ENCODE data around the gene SMIM1.
A peak's percentile ranks its signal among the peaks of the same experiment; 100 is the strongest.

Gene SMIM1, protein sequence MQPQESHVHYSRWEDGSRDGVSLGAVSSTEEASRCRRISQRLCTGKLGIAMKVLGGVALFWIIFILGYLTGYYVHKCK

DNA sequence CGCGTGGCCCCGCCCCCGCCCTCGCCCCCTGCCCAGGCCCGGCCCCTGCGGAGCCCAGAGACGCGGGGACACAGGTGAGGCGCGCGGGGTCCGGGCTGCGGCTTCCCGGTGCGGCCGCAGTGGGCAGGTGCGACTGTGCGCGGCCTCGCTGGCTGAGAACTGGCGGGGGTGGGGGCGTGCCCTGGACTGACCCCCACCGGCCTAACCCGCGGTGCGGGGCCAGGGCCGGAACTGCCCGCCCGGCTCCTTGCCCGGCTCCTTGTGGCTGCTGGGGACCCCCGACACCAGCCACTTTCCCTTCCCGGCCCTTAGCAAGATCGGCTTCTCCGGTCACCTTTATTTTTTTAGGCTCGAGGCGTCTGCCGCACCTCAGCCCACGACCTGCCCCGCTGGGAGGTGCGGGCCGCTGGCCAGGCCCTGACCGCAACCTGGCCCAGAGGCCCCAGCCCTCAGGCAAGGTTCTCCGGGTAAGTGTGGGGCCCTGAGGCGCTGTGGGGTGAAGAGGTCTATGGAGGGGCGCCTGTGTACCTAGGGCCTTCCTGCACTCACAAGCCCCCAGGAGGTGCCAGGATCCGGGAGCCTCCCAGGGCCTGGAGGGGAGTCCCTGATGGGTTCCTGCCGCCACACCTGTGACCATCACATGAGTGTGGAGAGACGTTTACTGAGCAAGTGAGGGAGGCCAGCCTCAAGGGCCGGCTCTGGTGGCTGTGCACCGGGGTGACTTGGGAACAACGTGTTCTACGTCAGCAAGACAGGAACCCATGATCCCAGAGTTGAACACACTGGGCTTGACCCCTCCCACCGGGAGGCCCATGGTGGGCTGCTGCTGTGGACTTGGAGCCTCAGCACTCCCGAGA, at the start of gene SMIM1:
TSS of gene SMIM1 (plus strand) at position 35 of the 857 bp plus-strand sequence. CDS start 2,625 bp downstream, outside the sequence.
- DNase-seq = no peak

DNA sequence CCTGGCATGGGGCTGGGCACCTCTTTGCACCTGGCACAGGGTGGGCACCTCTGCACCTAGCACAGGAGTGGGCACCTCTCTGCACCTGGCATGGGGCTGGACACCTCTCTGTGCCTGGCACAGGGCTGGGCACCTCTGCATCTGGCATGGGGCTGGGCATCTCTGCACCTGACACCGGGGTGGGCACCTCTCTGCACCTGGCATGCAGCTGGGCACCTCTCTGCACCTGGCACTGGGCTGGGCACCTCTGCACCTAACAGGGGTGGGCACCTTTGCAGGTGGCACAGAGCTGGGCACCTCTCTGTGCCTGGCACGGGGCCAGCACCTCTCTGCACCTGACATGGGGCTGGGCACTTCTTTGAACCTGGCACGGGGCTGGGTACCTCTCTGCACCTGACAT, 49.7 kb upstream of the SMIM1 start:
- DNase-seq = no peak

DNA sequence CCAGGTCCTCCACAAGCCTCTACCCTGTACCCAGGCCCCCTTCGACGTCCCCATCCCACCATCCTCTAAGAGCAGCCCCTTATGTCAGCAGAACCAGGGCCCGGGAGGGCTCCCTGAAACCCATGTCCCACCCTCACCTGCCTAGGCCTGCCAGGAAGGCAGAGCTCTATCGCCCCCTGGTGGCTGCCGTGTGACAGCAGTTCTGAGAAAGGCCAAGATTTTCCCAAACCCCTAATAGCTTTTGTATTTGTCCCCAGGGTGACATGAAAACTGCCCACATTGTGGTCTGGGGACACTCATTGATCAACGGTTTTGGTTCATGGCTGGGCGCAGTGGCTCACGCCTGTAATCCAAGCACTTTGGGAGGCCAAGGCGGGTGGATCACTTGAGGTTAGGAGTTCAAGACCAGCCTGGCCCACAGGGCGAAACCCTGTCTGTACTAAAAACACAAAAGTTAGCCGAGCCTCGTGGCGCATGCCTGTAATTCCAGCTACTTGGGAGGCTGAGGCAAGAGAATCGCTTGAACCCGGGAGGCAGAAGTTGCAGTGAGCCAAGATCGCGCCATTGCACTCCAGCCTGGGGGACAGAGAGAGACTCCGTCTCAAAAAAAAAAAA, 48.0 kb upstream of the SMIM1 start:
- DNase-seq = peak; percentile 52 to 73

DNA sequence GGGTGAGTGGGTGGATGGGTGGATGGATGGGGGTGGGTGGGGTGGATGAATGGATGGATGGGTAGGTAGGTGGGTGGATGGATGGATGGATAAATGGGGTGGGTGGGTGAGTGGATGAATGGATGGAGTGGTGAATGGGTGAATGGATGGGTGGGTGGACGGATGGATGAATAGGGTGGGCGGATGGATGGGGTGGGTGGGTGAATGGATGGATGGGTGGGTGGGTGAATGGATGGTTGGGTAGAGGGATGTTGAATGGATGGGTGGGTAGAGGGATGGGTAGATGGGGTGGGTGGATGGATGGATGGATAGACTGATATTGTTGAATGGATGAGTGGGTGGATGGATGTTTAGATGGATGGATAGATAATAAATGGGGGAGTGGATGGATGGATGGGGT, 47.2 kb upstream of the SMIM1 start:
- DNase-seq = no peak

DNA sequence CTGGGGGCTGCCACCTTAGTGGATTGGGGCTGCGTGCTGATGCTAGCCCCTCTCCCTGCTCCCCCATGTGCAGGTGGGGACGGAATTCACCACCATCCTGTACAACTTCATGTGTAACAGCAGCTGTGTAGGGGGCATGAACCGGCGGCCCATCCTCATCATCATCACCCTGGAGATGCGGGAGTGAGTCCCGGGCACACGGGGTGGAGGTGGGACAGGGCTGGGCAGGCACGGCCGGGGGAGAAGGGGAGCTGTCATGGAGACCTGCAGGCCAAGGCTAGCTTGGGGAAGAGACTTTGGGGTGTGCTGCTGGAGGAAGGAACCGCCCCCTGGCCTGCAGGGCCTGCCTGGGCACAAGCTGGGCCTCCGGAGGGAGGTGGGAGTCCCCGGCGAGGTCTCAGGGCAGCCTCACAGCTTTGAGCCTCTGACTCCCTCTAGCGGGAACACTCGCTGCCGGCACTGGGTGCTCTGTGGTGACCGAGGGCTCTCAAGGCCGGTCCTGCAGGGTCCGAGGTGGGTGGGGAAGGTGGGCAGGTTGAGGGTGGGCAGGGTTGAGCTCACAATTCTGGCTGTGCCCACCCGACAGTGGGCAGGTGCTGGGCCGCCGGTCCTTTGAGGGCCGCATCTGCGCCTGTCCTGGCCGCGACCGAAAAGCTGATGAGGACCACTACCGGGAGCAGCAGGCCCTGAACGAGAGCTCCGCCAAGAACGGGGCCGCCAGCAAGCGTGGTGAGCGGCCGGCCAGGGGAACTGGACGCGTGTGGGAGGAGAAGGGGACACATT, 45.3 kb upstream of the SMIM1 start:
- DNase-seq = no peak

DNA sequence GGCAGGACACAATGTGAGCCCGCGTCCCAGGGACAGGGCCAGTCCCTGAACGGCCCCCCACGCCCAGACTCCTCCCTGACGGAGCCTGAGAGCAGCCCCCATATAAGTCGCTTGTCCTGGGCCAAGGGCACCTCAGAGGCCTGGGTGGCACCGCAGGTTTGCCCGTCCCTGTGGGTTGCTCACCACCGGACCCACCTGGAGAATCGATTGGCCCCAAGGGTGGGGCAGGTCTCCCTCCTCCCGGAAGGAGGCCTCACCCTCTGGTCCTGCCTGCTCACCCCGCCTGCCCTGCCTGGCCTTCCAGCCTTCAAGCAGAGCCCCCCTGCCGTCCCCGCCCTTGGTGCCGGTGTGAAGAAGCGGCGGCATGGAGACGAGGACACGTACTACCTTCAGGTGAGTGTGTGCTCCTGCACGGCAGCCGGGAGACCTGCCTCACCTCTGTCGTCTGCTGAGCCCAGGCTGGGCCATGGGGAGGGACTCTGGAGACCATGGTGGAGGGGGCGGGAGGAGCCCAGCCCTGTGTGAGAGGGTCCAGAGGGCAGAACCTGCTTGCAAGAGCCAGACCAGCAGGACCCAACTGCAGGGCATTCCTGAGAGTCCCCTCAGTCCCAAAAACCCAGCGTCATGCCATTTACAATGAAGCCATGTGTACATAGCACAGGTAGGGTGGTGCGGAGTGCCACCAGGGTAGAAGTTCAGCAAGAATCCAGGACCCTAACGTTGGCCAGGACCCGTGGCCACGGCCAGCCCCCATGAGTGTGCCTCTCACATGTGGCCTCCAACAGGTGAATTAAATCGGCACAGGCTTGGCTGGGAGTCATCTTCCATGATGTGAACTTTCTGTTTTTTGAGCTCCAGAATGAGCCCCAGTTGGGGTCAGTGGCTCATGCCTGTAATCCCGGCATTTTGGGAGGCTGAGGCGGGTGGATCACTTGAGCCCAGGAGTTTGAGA, 44.4 kb upstream of the SMIM1 start:
- no peak for DNase-seq

DNA sequence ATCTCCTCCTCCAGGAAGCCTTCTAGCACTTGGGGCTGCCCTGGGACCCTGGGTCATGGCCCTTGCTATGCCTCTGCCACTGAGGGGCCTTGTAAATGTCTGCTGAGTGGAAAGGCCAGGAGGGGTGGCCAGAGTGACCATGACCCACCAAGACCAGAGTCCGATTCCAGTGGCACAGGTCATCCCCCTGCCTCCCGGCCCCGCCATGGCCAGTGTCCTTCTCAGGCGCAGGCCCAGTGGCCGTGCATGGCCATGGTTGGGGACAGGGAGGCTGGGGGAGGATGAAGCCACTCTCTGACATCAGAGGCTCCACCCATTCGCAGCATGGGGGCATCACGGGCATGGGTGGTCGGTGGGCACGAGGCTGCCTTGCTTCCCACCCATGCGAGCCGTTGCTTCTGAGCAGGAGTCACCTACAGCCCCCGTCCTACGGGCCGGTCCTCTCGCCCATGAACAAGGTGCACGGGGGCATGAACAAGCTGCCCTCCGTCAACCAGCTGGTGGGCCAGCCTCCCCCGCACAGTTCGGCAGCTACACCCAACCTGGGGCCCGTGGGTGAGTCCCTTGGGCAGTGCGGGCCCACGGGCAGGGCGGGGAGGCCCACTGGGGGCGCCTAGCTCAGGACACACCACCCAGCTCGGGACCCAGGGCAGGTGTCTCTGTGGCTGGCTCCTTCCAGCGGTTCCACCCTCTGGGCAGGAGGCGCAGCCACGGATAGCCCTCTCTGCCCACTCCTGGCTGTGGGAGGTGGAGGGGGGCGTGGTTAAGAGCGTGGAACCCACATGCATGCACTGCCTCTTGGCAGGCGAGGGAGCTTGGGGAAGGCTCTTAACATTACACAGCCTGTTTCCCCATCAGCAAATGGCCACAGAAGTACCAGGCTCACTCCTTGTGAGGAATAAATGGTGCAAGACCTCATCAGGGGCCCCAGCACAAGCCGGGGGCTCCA, 42.7 kb upstream of the SMIM1 start:
- DNase-seq = no peak

DNA sequence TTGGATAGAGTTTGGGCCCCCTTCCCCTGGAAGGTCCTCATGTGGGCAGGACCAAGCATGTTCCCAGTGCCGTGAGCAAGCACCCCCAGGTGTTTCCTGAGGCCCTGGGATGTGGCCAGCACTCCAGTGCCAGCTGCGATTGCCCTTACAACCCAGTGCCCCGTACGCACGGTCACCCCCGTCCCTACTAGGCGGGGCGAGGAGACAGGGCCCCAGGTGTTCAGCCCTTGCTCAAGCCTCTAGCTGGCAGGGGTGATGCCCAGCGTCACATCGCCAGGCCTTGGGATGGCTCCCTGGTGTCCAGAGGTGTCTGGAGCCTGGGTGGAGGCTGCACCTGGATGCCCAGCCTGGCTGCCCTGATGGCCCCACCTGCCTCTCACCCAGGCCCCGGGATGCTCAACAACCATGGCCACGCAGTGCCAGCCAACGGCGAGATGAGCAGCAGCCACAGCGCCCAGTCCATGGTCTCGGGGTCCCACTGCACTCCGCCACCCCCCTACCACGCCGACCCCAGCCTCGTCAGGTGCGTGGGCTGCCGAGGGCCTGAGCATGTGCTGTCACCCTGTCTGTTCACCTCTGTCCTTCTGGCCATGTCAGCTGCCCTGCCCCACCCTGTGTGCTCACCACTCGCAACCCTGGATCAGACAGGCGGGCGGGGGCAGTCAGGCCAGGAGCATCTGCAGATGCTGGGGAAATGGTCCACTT, 41.9 kb upstream of the SMIM1 start:
- no peak for DNase-seq

DNA sequence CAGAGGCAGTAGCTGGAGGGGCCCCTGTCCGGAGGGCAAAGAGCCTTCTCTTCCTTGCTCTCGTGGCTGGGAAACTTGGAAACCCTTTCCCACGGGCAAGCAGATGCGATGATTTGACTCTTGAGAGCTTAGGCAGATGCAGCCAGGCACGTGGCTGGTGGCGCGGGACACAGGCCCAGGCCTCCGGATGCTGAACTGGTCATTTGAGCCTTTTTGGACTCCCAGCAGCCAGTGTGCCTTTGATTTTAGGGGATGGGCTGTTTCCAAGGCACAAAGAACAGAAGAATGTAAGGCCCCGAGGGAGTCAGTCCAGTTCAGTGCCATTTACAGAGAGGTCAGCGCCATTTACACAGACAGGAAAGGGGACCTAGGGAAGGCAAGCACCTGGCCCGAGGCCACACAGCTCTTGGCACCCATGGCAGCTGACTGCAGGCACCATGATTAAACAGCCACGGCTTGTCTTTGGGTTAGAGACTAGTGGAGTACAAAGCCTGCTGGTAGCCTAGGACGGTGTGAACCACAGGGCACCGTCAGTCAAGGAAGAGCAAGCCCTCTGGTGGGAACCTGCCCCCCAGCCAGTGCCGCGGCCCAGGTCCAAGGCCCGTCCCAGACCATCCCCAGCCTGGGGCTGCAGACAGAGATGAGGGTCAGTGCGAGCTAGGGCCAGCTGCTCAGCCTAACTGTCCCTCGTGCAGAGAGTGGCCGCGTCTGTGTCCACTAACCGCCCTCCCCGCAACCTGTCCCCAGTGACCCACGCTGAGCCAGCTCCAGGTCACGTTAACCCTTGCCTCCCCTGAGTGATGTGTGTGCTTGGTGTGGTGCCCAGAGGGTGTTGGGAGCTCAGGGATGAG, 40.7 kb upstream of the SMIM1 start:
- no peak for DNase-seq

DNA sequence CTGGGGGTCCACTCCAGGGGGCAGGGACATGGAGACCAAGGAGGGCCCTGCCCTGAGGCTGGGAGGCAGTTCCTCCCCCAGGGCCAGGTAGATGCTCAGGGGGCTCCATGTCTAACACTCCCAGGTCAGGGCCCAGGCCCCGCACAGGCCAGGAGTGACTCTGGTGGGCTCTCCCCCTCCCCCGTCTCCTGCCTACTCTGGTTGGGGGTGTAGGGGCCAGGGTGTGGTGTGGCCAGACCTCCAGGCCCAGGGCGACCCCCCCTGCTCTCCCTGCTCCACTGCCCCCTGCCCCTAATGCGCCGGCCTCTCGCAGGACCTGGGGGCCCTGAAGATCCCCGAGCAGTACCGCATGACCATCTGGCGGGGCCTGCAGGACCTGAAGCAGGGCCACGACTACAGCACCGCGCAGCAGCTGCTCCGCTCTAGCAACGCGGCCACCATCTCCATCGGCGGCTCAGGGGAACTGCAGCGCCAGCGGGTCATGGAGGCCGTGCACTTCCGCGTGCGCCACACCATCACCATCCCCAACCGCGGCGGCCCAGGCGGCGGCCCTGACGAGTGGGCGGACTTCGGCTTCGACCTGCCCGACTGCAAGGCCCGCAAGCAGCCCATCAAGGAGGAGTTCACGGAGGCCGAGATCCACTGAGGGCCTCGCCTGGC, 40.0 kb upstream of the SMIM1 start:
- DNase-seq = no peak

DNA sequence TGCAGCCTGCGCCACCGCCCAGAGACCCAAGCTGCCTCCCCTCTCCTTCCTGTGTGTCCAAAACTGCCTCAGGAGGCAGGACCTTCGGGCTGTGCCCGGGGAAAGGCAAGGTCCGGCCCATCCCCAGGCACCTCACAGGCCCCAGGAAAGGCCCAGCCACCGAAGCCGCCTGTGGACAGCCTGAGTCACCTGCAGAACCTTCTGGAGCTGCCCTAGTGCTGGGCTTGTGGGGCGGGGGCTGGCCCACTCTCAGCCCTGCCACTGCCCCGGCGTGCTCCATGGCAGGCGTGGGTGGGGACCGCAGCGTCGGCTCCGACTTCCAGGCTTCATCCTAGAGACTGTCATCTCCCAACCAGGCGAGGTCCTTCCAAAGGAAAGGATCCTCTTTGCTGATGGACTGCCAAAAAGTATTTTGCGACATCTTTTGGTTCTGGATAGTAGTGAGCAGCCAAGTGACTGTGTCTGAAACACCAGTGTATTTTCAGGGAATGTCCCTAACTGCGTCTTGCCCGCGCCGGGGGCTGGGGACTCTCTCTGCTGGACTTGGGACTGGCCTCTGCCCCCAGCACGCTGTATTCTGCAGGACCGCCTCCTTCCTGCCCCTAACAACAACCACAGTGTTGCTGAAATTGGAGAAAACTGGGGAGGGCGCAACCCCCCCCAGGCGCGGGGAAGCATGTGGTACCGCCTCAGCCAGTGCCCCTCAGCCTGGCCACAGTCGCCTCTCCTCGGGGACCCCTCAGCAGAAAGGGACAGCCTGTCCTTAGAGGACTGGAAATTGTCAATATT, 39.3 kb upstream of the SMIM1 start:
- no peak for DNase-seq

DNA sequence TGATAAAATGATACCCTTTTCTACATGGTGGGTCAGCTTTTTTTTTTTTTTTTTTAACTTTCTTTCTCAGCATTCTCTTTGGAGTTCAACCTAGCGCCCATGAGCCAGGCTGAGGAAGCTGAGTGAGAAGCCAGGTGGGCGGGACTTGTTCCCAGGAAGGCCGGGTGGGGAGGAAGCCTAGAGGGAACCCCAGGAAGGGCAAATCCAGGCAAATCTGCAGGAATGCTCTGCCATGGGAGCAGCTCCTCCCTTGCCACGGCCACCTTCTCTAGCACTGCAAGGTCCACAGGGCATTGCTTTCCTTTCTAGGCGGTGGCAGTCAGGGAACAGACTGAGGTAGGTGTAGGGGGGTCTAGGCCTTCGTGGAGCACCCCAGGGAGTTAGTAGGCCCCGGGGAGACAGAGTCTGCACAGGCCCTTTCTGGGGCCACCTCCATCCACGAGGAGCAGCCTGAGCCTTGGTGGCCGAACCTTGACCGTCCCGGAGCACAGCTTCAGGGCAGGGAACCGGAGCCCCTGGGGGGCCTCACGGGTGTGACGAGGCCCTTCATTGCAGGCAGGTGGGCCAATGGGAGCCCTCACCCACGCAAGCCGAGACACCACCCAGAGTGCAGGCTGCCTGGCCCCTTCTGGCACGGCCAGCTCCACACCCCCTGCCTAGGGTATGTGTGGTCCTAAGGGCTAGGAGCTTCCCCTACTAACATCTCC, 38.5 kb upstream of the SMIM1 start:
- no peak for DNase-seq

DNA sequence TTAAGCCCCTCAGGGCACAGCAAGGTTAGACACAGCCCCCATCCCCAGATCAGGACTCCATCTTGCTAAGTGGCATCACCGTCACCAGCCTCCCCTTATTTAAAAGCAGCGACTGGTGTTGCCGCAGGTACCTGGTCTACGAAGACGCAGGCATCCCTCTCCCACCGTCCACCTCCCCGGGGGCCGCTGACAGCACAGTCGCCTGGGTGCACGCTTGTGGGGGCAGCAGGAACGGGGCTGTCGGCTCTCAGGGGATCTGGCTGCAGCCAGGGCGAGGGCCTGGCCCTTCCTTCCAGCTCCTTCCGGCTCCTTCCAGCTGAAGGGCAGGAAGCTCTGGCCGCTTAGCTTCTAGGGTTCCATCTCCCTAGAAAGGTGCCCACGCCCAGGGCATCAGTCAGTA, 37.9 kb upstream of the SMIM1 start:
- no peak for DNase-seq

DNA sequence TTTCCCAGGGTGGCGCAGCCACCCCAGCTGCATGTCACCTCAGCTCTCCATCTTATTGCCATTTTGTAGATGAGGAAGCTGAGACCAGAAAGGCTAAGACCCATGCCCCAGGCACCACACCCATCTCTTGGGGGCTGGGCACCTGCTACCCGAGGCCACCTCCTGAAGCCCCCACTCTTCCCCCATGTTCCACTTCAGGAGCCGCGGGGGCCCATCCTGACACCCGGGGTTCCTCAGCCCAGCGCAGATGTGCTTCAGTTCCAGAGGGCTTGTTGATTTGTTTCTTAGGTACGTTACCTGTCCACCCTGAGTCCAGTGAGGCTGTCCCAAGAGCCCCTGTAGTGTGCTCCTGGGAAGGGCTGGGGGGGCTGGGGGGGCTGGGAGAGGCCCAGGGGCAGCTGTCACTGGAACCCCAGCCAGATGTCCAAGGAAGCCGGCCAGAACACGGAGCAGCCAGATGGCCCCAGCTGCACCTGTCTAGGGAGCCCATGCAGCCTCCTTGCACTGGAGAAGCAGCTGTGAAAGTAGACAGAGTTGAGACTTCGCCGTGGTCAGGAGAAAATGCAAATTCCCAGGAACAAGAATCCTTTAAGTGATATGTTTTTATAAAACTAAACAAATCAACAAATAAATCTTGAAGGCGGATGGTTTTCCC, 37.4 kb upstream of the SMIM1 start:
- DNase-seq = no peak

DNA sequence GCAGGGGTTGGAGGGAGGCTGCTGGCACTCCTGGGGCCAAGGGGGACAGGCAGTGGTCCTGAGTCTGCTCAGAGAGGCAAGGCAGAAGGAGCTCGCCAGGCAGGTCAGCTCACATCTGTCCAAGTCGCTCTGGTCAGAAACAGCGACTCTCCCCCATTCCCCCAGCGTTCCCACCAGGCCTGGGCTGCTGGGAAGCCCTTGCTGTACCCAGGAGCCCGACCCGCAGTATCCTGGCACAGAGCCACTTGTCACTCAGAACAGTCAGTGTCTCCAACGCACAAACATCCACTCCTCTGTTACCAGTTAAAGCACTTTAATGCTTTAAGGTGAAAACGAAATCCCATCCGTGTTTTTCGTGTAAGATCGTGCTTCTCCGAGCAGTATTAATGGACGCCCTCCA, 36.9 kb upstream of the SMIM1 start:
- DNase-seq = no peak

DNA sequence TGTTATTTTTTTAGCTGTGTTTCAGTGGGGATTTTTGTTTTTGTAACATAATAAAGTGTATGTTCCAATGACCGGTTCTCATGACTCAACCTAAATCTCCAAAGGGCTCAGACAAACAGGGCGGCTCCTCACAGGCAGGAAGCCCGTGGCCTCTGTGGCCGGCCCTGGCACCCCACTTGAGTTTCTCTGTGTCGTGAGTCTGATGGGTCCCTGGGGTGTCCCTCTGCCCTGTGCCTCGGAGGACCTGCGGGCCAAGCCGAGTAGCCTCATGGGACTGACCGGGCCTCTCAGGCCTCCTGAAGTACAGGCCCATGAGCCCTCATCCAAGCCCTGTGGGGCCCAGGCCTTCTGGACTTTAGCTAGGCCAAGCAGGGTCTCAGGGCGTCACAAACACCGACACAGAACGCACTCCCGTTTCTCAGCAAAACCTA, 36.4 kb upstream of the SMIM1 start:
- no peak for DNase-seq

DNA sequence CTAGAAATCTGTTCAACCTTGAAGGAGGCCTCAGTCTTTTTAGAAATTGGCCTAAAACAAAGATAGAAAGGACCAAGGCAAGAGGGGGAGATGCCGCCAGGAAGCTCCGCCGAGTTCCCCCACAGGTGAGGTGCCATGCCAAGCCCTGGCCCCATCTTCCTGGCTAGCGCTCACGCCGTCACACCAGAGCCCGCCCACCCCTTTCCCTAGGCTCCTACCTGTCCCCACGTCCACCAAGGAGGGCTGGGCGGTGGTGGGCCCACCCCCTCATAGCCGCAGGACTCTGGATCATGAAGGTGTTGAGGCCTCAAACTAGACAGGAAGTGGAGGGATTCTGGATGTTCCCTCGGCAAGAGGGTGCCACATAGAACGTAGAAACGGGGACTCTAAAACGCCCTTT, 35.8 kb upstream of the SMIM1 start:
- DNase-seq = no peak

Measured in NCI-H1930 (cell line).